RWPE1 (cell line): ENCODE results near the gene SLC4A1AP.
A peak's percentile ranks its signal among the peaks of the same experiment; 100 is the strongest.
"Not testable (repeated sequence)": the region's sequence is repeated elsewhere in the genome, so short reads cannot be mapped to it uniquely, and the experiment has no call there.

Experiments
- CTCF ChIA-PET: fragments of 350-600 bp; sonication (Branson Sonifier 250); formaldehyde crosslinking; extraction: SDS; loops from one replicate; lab custom pipeline; 2021; lab: Yijun Ruan, JAX
- POLR2A ChIA-PET: fragments of 400-600 bp; formaldehyde crosslinking; extraction: SDS; loops from one replicate; lab custom pipeline; 2020; ENCODE audit warnings: antibody characterized with exemption; ENCODE audit not compliant: low non-redundant PET; lab: Yijun Ruan, JAX
- DNase-seq: peaks from one replicate; pipeline ENCODE4 v3.0.0; 2012; ENCODE audit warnings: low spot score
- H3K27ac ChIP-seq: fragments of 450-650 bp; 2 replicates; pipeline ENCODE4 v1.5.1; 2017
- TF ChIP-seq, protein P1 (sequence below): fragments of 450-650 bp; conservative IDR thresholded peaks from 2 replicates; pipeline ENCODE4 v1.5.1; 2017; ENCODE audit warnings: low read depth, mild to moderate bottlenecking

Gene SLC4A1AP

DNA sequence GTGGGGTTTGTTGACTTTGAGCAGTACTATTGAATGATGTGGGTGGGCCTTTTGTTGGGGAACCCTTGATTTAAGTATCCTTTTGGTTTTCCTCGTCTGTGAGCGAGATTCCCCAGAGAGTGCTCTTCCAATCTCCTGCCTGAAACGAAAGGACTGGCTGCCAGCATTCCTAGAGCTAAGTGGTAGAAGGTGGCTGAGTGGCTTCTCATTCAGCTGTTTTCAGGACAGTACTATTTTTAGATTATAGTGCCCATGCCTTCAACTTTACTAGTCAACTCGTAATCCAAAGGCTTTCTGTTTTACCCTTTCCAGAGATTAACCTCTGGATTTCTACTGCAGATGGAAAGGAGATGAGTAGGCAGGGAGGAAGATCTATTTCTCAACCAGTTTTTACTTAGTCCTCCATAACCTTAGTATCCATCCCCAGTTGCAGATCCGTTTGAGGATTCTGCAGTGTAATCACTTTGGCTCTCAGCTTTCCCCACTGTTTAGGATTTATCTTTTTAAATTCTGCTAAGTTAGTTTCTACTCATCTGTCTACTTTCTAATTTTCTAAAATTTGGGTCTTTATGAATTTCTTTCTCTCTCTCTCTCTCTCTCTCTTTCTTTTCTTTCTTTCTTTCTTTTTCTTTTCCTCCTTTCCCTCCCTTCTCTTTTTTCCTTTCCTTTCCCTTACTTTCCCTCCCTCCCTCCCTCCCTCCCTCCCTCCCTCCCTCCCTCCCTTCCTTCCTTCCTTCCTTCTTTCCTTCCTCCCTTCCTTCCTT is 9.2 kb downstream of the SLC4A1AP start:
- TF ChIP-seq, protein P1, sequence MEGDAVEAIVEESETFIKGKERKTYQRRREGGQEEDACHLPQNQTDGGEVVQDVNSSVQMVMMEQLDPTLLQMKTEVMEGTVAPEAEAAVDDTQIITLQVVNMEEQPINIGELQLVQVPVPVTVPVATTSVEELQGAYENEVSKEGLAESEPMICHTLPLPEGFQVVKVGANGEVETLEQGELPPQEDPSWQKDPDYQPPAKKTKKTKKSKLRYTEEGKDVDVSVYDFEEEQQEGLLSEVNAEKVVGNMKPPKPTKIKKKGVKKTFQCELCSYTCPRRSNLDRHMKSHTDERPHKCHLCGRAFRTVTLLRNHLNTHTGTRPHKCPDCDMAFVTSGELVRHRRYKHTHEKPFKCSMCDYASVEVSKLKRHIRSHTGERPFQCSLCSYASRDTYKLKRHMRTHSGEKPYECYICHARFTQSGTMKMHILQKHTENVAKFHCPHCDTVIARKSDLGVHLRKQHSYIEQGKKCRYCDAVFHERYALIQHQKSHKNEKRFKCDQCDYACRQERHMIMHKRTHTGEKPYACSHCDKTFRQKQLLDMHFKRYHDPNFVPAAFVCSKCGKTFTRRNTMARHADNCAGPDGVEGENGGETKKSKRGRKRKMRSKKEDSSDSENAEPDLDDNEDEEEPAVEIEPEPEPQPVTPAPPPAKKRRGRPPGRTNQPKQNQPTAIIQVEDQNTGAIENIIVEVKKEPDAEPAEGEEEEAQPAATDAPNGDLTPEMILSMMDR: no peak
- DNase-seq: no peak
- no peak overlapping the region for H3K27ac ChIP-seq
- ChIA-PET POLR2A (no interaction called here), CTCF (no interaction called here)

DNA sequence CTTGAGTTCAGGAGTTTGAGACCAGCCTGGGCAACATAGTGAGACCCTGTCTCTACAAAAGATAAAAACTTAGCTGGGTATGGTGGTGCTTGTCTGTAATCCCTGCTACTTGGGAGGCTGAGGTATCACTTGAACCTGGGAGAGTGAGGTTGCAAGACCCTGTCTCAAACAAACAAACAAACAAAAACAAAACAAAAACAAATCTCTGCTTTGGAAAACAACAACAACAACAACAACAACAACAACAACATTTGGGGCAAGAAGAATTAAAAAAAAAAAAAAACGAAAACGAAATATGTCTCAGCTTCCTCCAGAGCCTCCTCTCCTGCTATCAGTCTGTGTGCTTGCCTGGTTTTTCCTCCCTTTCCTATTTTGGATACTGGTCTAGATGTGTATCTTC is 16.9 kb downstream of the SLC4A1AP start:
- POLR2A ChIA-PET: no interaction called here

DNA sequence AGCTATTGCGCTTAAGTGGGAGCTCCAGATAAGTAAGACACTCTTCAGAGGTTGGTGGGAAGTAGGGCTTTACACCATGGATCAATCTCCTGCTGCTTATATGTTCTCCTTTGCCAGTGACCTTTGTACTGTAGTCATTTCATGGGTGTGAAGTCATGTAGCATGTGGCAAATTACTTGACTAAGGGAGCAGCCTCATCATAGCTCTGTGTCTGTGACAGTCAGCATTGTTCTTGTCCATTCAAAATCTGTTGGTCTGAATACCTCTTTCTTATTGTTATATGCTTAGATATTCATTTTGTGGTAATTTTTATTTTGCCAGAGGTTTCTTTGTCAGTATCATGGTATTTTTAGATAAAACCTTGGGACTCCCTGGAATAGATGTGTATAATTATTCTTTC is 18.2 kb downstream of the SLC4A1AP start:
- ChIA-PET CTCF (interaction anchor here (0.6 kb wide), 1 partner anchor 251 kb away, joined by 3 read pairs; no protein-coding TSS in a partner anchor), POLR2A (interaction anchor here (0.6 kb wide), 1 partner anchor 709 kb away, joined by 4 read pairs; no protein-coding TSS in a partner anchor)
- DNase-seq: no peak
- TF ChIP-seq, protein P1: no peak
- H3K27ac ChIP-seq: no peak overlapping the region

More for the DNA sequence above, 16.9 kb downstream of the SLC4A1AP start:
- DNase-seq: no peak
- CTCF ChIA-PET: no interaction called here
- no peak overlapping the region for H3K27ac ChIP-seq
- TF ChIP-seq, protein P1: no peak

DNA sequence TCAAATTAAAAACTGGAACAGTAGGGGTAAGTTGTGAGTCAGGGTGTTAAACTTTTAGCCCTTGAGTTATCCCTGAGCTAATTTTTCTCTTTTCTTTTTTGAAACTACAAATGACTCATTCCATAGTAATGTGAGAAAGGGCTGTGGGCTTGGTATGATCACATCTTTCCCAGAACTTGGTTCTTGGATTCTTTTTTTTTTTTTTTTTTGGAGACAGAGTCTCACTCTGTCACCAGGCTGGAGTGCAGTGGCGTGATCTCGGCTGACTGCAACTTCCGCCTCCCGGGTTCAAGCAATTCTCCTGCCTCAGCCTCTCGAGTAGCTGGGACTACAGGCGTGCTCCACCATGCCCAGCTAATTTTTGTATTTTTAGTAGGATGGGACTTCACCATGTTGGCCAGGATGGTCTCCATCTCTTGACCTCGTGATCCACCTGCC is 18.7 kb downstream of the SLC4A1AP start:
- DNase-seq: peak; percentile 92
- ChIA-PET POLR2A (interaction anchor here (0.6 kb wide), 1 partner anchor 709 kb away, joined by 4 read pairs; no protein-coding TSS in a partner anchor), CTCF (interaction anchor here (0.6 to 1.0 kb wide), 6 partner anchors 22 to 628 kb away, joined by 3 to 7 read pairs (median 4); no protein-coding TSS in a partner anchor)
- H3K27ac ChIP-seq: peak overlapping the region; percentile 89

DNA sequence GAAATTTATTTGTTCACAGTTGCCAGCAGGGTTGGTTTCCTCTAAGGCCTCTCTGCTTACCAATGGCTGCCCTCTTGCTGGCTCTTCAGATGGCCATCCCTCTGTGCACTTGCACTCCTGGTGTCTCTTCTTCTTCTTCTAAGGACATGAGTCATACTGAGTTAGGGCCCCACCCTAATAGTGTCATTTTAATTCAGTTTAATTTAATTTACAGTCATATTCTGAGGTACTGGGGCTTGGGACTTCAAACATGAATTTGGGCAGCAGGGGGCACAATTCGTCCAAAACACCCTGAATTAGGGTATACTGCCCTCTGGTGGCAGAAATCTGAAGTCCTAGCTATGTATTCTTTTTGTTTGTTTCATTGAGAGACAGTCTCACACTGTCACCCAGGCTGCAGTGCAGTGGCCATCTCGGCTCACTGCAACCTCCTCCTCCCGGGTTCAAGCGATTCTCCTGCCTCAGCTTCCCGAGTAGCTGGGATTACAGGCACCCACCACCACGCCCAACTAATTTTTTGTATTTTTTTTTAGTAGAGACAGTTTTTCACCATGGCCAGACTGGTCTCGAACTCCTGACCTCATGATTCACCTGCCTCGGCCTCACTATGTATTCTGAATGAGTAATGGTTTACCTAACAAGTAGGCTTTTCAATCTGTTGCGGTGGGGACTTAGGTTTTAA is 19.8 kb downstream of the SLC4A1AP start:
- H3K27ac ChIP-seq: peak overlapping the region; percentile 55
- CTCF ChIA-PET: interaction anchor here (0.5 to 1.4 kb wide), 15 partner anchors 8 to 717 kb away, joined by 3 to 7 read pairs (median 3); no protein-coding TSS in a partner anchor
- TF ChIP-seq, protein P1: peak; percentile 87
- peak; percentile 68 for DNase-seq
- POLR2A ChIA-PET: no interaction called here

DNA sequence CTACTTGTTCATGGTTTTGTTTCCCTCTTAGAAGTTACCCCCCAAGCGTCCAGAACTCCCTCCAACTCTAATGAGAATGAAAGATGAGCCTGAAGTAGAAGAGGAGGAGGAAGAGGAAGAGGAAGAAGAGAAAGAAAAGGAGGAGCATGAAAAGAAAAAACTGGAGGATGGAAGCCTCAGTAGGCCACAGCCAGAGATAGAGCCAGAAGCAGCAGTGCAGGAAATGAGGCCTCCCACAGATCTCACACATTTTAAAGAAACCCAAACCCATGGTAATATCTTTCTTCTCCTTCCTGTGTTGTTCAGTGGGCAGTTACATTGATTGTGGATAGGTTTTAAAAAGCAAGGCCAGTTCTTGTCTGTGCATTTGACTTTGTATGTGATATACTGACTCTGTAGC is 21.3 kb downstream of the SLC4A1AP start:
- H3K27ac ChIP-seq, POLR2A ChIA-PET, DNase-seq: not testable (repeated sequence)
- CTCF ChIA-PET: interaction anchor here (0.6 kb wide), 1 partner anchor 613 kb away, joined by 3 read pairs; the partner anchor contains the start of gene OST4

DNA sequence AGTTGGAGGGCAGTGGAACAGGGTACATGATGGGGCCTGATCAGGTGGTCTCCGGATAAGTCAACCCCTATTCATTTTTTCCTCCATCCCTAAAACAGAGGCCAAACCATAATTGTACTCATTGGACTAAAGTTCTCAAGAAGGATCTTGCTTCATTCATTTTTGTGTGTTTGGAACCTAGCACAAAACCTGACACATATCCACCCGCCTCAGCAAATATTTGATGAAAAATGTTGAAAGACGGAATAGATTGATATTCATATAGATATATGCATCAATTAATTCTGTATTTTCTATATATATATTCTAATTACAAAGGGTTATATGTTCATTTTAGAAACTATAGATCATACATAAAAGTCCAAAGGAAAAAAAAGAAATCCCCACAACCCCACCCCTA is 21.9 kb downstream of the SLC4A1AP start:
- POLR2A ChIA-PET: no interaction called here
- TF ChIP-seq, protein P1: no peak
- CTCF ChIA-PET: no interaction called here
- DNase-seq: no peak
- H3K27ac ChIP-seq: no peak overlapping the region
